ENCODE results near the gene CCBE1. TPM values are rescaled to one million over a fixed set of nuclear protein-coding genes. Genes with fewer than 3 reads are reported as not detected.
"Not testable (repeated sequence)": the region's sequence is repeated elsewhere in the genome, so short reads cannot be mapped to it uniquely, and the experiment has no call there.

The CCBE1 gene
- polyA plus RNA-seq, 3 donors = 0.23 to 1.0 (median 0.90) TPM

- 74 to 91% (median 84%) methylated on average over 4 of the region's 4 CpGs for WGBS, 3 donors
- H3K27ac ChIP-seq (ENCODE audit: low read depth, low read length) = no peak overlapping the region
Measured at GRCh38 chr18:59539108-59539507, 158.1 kb downstream of the CCBE1 start.

GRCh38 chr18:59537579-59537978, 159.6 kb downstream of the CCBE1 start:
- WGBS, 3 donors = 52 to 81% (median 81%) methylated on average over 3 of the region's 3 CpGs
- H3K27ac ChIP-seq (ENCODE audit: low read depth, low read length) = no peak overlapping the region

GRCh38 chr18:59536166-59536565, 161.1 kb downstream of the CCBE1 start:
- H3K27ac ChIP-seq (ENCODE audit: low read depth, low read length) = no peak overlapping the region
- WGBS, 3 donors = 78 to 88% (median 82%) methylated on average over 8 of the region's 8 CpGs

DNA sequence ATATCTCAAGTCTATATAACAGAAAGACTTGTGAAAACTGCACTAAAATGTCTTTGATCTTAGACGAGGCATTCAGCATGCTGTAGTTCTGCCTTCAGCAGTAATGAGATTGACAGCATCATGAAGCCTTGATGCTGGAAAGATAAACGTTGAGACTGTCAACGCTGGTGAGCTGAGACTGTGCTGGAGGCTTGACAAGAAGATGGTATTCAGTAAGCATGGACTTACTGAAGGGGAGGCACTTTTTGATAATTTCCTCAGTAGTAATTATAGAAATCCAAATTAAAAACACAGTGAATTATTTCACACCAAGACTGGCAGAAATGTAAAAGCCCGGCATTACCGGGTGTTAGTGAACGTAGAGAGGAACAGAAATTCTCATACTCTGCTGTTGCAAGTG, 162.2 kb downstream of the CCBE1 start:
- no peak overlapping the region for H3K27ac ChIP-seq (ENCODE audit: low read depth, low read length)
- WGBS, 3 donors = 49 to 72% (median 70%) methylated on average over 6 of the region's 6 CpGs

DNA sequence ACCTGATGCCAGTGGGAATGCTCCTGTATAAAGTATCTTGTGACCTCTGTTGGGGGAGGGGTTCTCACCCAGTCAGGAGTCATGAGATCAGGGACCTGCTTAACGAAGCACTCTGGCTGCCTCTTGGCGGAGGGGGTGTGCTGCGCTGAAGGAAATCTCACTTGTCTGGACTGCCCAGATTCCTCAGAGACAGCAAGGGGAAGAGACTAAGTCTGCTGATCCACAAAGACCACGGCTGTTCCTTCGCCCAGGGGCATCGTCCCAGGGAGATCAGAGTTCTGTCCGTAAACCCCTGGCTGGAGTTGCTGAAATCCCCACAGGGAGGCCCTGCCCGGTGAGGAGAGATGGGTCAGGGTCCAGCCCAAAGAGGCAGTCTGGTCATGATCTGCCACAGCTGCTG, 168.4 kb downstream of the CCBE1 start:
- WGBS, 3 donors = 75 to 89% (median 85%) methylated on average over 8 of the region's 8 CpGs
- H3K27ac ChIP-seq (ENCODE audit: low read depth, low read length) = no peak overlapping the region

GRCh38 chr18:59520562-59521355, 176.5 kb downstream of the CCBE1 start:
- H3K27ac ChIP-seq (ENCODE audit: low read depth, low read length) = no peak overlapping the region
- WGBS, 3 donors = 64 to 73% (median 67%) methylated on average over 4 of the region's 4 CpGs

DNA sequence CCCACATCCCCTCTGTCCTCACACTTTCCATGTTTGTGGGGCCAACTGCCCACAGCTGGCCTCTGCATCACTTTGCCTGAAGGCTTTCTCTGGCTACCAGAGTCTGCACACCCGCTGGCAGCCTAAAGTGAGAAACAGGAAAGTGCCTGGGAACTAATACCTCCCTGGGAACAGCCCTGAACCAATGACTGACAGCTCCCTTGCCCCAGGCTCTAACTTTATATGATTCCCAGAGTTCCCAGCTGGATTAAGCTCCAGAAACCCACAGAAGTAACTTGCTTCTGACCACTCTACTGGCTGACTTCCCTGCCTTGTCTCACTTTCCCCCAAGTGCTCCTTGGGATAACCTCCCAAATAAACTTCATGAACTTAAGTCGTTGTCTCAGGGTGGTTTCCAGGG, 178.5 kb downstream of the CCBE1 start:
- 44 to 75% (median 65%) methylated on average over 2 of the region's 2 CpGs for WGBS, 3 donors
- no peak overlapping the region for H3K27ac ChIP-seq (ENCODE audit: low read depth, low read length)

DNA sequence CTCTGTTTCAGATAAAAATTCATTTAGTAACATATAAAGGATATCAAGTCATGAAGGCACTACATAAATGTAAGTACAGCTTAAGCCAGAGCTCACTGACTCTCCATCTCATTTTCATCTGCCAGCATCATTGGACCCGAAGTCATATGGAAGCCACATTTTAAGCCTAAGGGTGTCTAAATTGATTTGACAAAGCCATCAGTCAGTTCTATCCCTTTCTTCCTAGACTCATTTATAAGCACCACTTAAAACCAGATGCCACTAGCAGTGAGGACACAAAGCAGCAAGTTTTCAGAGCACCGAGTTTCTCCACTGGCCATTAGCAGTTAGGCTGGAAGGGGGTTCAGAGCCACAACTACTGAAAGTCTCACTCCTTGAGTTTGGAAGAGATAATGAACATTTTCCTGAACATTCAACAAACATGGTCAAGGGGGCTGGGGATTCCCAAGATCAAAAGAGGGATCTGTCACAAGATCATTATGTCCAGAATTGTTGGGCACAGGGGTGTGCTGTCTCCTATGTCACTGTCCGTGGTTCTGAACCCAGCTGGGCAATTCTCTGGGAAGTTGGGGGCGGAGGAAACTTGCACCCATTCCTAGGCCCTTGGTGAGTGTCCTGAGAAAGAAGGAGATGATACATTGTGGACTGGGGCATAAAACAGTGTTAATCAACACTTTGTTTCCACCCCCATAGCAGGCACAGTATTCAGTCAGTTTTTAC, 179.6 kb downstream of the CCBE1 start:
- no peak overlapping the region for H3K27ac ChIP-seq (ENCODE audit: low read depth, low read length)
- 64 to 76% (median 74%) methylated on average over 4 of the region's 4 CpGs for WGBS, 3 donors

DNA sequence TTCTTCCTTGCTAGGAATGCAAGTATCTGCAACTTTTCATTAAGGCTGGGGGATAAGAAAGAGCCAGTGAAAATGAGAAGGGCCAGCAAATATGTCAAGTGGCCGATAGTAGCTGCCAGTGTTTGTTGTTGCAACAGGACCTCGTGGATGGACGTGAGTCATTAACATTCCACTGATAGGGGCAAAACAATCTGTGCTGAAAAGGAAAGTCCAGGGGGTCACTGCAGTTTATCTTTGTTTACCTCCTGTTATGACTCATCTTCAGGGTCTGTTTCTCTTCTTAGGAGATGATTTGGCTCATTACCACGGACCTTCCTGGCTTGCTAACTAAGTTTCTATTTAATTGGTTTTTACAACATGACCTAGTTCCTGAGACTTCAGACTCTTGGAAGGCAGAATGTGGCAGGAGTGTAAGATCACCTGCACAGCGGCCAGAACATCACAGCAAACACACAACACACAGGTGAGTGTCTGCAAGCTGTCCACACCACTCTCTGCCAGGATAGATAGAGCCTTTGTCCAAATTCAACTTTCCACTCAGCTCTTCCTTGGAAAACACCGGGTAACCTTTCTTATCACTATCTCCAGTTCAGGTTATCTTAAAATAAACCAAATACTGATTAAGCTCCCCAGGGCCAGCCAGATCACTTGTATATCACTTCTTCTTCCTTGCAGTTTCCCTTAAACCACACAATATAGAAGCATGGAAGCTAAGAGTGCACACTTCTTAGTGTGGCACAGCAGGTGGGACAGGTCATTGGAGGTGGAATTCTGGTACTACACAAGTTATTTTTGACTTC, 180.7 kb downstream of the CCBE1 start:
- no peak overlapping the region for H3K27ac ChIP-seq (ENCODE audit: low read depth, low read length)
- WGBS, 3 donors = 4 to 14% (median 9%) methylated on average over 6 of the region's 6 CpGs

GRCh38 chr18:59515956-59516355, 181.3 kb downstream of the CCBE1 start:
- not testable (repeated sequence) for H3K27ac ChIP-seq (ENCODE audit: low read depth, low read length)
- 72 to 87% (median 85%) methylated on average over 6 of the region's 6 CpGs for WGBS, 3 donors

- 50 to 83% (median 80%) methylated on average over 5 of the region's 5 CpGs for WGBS, 3 donors
- H3K27ac ChIP-seq (ENCODE audit: low read depth, low read length) = no peak overlapping the region
Measured at GRCh38 chr18:59515147-59515546, 182.1 kb downstream of the CCBE1 start.

DNA sequence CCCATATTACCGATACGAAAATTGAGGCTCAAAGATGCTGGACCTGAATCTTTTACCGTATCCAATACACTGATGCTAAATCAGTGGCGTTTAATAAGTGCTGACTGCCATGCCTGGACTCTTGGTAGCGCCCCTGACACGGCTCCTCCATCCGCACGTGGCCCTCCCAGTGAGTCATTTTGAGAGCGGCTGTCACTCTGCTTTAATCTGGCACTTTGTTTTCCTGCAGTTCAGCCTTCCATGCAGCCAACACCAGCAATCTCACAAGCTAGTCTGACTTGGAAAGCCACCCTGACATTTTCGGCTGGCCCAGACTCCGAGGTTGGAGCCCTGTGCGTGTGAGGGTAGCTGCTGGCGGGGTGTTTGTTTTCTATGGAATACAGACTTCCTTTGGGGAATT, 183.0 kb downstream of the CCBE1 start:
- H3K27ac ChIP-seq (ENCODE audit: low read depth, low read length) = no peak overlapping the region

DNA sequence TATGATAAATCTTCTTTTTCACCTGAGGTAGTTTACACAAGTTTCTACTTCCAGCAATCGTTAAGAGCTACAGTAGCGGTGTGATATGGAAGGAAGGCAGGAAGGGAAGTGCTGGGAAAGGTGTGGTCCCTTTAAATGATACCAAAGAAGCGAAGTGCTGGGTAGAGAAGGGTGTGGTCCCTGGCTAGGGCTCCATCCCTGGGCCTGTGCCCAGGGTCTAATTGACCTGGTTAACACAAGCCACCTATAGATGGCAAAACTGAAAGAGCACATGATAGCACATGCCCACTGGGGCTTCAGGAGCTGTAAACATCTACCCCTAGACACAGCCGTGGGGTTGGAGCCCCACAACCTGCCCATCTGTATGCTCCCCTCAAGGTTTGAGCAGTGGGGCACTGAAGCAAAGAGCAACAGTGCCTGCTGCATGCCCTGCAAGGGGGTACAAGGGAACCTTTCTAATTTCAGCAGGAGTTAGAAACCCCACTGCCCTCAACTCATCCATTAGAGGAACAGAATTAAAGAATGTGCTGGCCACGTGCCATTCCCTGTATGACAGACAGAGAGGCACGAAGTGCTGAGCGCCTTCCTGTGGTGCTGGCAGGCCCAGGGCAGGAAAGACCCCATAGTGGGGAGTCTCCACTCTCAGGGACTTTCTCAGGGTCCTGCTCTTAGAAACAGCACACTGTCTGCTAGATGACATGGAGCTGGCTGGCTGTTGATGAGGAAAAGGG, 185.0 kb downstream of the CCBE1 start:
- no peak overlapping the region for H3K27ac ChIP-seq (ENCODE audit: low read depth, low read length)
- 62 to 68% (median 64%) methylated on average over 7 of the region's 7 CpGs for WGBS, 3 donors

More for the DNA sequence above, 183.0 kb downstream of the CCBE1 start:
- WGBS, 3 donors = 31 to 38% (median 32%) methylated on average over 13 of the region's 13 CpGs

DNA sequence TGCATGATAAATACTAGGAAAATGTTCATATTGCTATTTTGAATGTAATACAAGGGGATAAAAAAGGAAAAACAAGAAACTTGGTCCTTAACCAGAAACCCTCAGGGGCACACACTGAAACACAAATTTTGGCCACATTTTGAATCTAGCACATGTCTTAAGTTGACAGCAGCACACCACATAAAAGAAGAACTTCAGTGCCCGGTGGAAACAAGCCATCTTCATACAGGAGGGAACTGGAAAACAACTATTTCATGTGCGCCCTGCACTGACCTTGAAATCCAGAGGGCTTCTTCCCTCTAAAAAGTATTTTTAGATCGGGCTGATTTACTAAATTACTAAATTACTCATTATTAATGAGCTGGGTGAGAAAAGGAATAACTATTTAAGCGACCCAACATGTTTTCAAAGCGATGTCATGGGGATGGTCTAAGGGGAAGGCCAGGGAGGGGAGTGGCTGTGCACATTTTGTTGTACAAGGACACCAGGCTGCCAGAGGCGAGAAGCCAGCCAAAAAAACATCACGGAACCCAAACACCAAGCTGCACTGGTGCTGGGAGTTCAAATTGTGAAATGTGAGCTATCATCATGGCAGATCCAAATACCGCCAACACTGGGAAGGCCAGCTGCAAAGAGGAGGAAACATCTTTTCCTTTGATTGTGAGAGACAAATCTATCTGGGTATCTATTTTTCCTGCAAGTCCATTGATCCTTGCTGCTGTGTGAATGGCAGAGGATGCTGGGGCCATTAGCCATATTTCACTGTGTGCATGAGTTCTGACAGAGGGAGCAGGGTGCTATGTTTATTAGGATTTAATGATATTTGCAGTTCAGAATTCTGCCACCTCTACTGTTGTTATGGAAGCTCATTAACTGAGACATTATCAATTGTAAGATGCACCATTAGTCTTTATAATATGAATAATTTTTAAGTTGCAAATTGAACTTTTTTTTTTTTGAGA, 187.5 kb downstream of the CCBE1 start:
- no peak overlapping the region for H3K27ac ChIP-seq (ENCODE audit: low read depth, low read length)
- WGBS, 3 donors = 49 to 59% (median 55%) methylated on average over 8 of the region's 8 CpGs

GRCh38 chr18:59505356-59505755, 191.9 kb downstream of the CCBE1 start:
- H3K27ac ChIP-seq (ENCODE audit: low read depth, low read length) = no peak overlapping the region

DNA sequence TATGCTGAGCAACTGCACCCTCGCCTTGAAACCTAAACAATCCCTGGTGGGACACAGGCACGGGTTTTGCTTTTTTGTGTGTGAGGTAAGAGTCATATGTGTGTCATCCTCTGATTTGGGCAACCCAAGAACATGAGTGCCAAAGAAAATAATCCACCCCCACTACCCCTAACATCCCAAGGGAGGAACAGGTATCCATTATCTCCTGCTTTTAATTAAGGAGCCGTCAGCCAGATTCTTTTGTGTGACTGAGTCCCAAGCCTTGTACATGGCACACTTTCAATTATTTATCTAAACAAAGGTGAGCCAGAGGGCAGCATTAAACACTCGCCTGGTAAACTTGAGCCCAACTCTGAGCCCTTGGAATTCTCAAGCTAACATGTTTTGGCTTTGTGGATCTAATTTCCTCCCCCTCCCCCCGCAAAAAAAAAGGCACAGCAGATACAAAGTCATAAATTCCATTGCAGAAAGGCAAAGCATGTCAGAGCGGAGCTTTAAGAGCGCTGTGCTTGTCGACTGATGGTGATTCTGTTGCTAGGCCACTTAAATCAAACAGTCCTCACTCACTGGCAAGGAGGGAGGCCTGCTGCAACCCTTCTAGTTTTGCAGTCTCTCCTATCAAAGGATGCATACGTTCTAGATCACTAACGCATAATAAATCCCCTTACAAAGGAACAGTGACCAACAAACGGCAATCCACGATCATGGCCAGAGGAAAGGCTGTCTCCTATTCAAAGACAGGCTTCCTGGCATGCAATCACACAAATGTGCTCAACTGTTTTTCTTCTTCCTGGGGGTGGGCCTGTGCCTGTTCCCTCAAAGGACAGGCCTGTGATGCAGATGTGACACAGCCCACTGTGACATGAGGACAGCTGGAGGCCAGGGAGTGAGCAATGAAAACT, 194.7 kb downstream of the CCBE1 start:
- WGBS, 3 donors = 30 to 42% (median 39%) methylated on average over 12 of the region's 12 CpGs
- H3K27ac ChIP-seq (ENCODE audit: low read depth, low read length) = no peak overlapping the region

DNA sequence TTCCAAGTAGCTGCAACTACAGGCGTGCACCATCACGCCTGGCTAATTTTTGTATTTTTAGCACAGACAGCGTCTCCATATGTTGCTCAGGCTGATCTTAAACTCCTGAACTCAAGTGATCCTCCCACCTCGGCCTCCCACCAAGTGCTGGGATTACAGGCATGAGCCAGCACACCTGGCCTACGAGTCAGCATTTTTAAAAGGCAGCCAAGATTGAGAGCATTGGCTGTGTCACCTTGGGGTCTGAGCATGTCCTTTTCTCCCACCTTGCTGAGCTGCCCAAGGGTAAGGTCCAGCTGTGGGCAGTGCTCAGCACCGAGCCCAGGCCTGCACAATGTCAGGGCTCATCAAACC, 195.3 kb downstream of the CCBE1 start:
- WGBS, 3 donors = 73 to 79% (median 75%) methylated on average over 6 of the region's 6 CpGs
- no peak overlapping the region for H3K27ac ChIP-seq (ENCODE audit: low read depth, low read length)

Measured in adipose tissue (tissue), 3 donors.